GM12891 (cell line): Measurements from ENCODE around the gene NFE2.

ENCODE experiments used
- POLR2A ChIP-seq: IDR thresholded peaks from 2 replicates; pipeline ENCODE4 v1.6.1; 2011; ENCODE audit warnings: low read depth, low read length, control low read depth
- POLR2AphosphoS5 ChIP-seq: IDR thresholded peaks from 2 replicates; pipeline ENCODE4 v1.6.1; 2011; ENCODE audit warnings: low read depth, low read length, control low read depth
- POU2F2 ChIP-seq: IDR thresholded peaks from 2 replicates; pipeline ENCODE4 v1.6.1; 2011; ENCODE audit warnings: low read depth, mild to moderate bottlenecking, control low read depth, low read length, moderate library complexity
- TAF1 ChIP-seq: IDR thresholded peaks from 2 replicates; pipeline ENCODE4 v1.6.1; 2011; ENCODE audit warnings: low read depth, low read length, control low read depth

GRCh38 chr12:54333420-54334034, 32.7 kb upstream of the NFE2 start:
- TF ChIP-seq POLR2A, result no peak
- no peak for TF ChIP-seq TAF1
- no peak for TF ChIP-seq POU2F2
- no peak for TF ChIP-seq POLR2AphosphoS5
